ENCODE results near the gene ALDH1A1. TPM values are rescaled to one million over a fixed set of nuclear protein-coding genes. Genes with fewer than 3 reads are reported as not detected.

ALDH1A1 gene
- total RNA-seq, 4 donors from 2014 or later = 2.9 to 56.6 (median 27.5) TPM

GRCh38 chr9:72936266-72936665 is 16.6 kb downstream of the ALDH1A1 start:
- H3K36me3 ChIP-seq = no peaks in the 10 kb centered on the region
- WGBS, 2 donors = 71 to 76% methylated on average over 2 of the region's 2 CpGs
- no peaks in the 10 kb centered on the region for H3K9me3 ChIP-seq
- no peak overlapping the region for H3K4me3 ChIP-seq
- TF ChIP-seq POLR2A (IDR thresholded peaks at IDR 0.05) (no peak), CTCF (IDR thresholded peaks at IDR 0.05) (no peak)
- DNase-seq = no peak
- intact Hi-C loops (cut with DNase I) = no loop called here
- peaks cover 0 to 37% (median 0%) of the 10 kb centered on the region in 3 donors for H3K4me1 ChIP-seq
- H3K27me3 ChIP-seq = no peaks in the 10 kb centered on the region
- H3K27ac ChIP-seq = no peak overlapping the region

- H3K4me1 ChIP-seq = peaks cover 0 to 37% (median 0%) of the 10 kb centered on the region in 3 donors
- no peaks in the 10 kb centered on the region for H3K36me3 ChIP-seq
- TF ChIP-seq POLR2A (IDR thresholded peaks at IDR 0.05) (no peak), CTCF (IDR thresholded peaks at IDR 0.05) (no peak)
- intact Hi-C loops (cut with DNase I) = no loop called here
- H3K9me3 ChIP-seq = no peaks in the 10 kb centered on the region
- 50 to 61% methylated on average over 4 of the region's 4 CpGs for WGBS, 2 donors
- H3K4me3 ChIP-seq = no peak overlapping the region
- no peak overlapping the region for H3K27ac ChIP-seq
- H3K27me3 ChIP-seq = no peaks in the 10 kb centered on the region
- DNase-seq = no peak
These were observed 17.3 kb downstream of the ALDH1A1 start for GRCh38 chr9:72935595-72935994.

GRCh38 chr9:72933730-72934665 is 18.9 kb downstream of the ALDH1A1 start:
- no peaks in the 10 kb centered on the region for H3K36me3 ChIP-seq
- DNase-seq = no peak
- intact Hi-C loops (cut with DNase I) = no loop called here
- peaks cover 0 to 27% (median 0%) of the 10 kb centered on the region in 3 donors for H3K4me1 ChIP-seq
- no peaks in the 10 kb centered on the region for H3K27me3 ChIP-seq
- H3K4me3 ChIP-seq = no peak overlapping the region
- H3K9me3 ChIP-seq = no peaks in the 10 kb centered on the region
- H3K27ac ChIP-seq = no peak overlapping the region
- WGBS, 2 donors = 66 to 78% methylated on average over 4 of the region's 4 CpGs
- TF ChIP-seq POLR2A (IDR thresholded peaks at IDR 0.05) = no peak
- no peak for TF ChIP-seq CTCF (IDR thresholded peaks at IDR 0.05)

- Histone ChIP-seq H3K27ac (no peak overlapping the region), H3K4me1 (peaks cover 0 to 27% (median 0%) of the 10 kb centered on the region in 3 donors), H3K27me3 (no peaks in the 10 kb centered on the region), H3K4me3 (no peak overlapping the region), H3K9me3 (no peaks in the 10 kb centered on the region), H3K36me3 (no peaks in the 10 kb centered on the region)
- TF ChIP-seq CTCF (IDR thresholded peaks at IDR 0.05) (no peak), POLR2A (IDR thresholded peaks at IDR 0.05) (no peak)
- DNase-seq = no peak
- intact Hi-C loops (cut with DNase I) = no loop called here
- 63 to 68% methylated on average over 3 of the region's 3 CpGs for WGBS, 2 donors
These were observed 20.2 kb downstream of the ALDH1A1 start for GRCh38 chr9:72932619-72933018.

GRCh38 chr9:72931897-72932296 is 21.0 kb downstream of the ALDH1A1 start:
- Histone ChIP-seq H3K27ac (no peak overlapping the region), H3K4me3 (no peak overlapping the region), H3K4me1 (peaks cover 0 to 27% (median 0%) of the 10 kb centered on the region in 3 donors), H3K36me3 (no peaks in the 10 kb centered on the region), H3K9me3 (no peaks in the 10 kb centered on the region), H3K27me3 (no peaks in the 10 kb centered on the region)
- intact Hi-C loops (cut with DNase I) = no loop called here
- no peak for DNase-seq
- TF ChIP-seq POLR2A (IDR thresholded peaks at IDR 0.05) (no peak), CTCF (IDR thresholded peaks at IDR 0.05) (no peak)

Data from esophagus squamous epithelium (tissue), 5 donors.